ENCODE data around the gene NUDT4B.
"Not testable (repeated sequence)": the region's sequence is repeated elsewhere in the genome, so short reads cannot be mapped to it uniquely, and the experiment has no call there.

- not testable (repeated sequence) for TF ChIP-seq CTCF (conservative IDR thresholded peaks at IDR 0.05); ZFX (IDR thresholded peaks at IDR 0.05)
These were observed 16.3 kb upstream of the NUDT4B start for GRCh38 chr1:148732277-148732676.
